GM03348 (cell line): ENCODE measurements around the gene DYRK1B.
A peak's percentile ranks its signal among the peaks of the same experiment; 100 is the strongest.
"Not testable (repeated sequence)": the region's sequence is repeated elsewhere in the genome, so short reads cannot be mapped to it uniquely, and the experiment has no call there.

ENCODE experiments used
- DNase-seq: peaks from one replicate; pipeline ENCODE4 v3.0.0; 2012; ENCODE audit warnings: low spot score

The DYRK1B gene

DNA sequence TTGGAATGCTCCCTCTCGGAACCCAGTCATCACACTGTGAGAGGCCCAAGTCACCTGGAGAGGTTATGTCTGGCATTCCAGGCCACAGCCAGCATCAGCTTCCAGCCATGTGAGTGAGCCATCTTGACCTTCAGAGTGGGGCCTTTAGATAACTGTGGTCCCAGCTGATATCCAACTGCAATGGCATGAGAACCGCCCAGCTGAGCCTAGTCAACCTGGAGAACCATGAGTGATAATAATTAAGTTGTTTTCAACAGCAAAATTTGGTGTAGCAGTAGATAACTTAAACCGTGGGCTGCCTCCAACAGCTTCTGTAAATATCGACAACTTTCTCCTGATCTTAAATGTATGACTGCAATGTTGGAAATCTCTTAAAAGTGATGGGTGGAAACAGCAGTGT is 24.6 kb downstream of the DYRK1B start:
- DNase-seq = no peak

- not testable (repeated sequence) for DNase-seq
Observed at GRCh38 chr19:39808688-39809087, 25.3 kb downstream of the DYRK1B start.

GRCh38 chr19:39807846-39808364 is 26.1 kb downstream of the DYRK1B start:
- no peak for DNase-seq

DNA sequence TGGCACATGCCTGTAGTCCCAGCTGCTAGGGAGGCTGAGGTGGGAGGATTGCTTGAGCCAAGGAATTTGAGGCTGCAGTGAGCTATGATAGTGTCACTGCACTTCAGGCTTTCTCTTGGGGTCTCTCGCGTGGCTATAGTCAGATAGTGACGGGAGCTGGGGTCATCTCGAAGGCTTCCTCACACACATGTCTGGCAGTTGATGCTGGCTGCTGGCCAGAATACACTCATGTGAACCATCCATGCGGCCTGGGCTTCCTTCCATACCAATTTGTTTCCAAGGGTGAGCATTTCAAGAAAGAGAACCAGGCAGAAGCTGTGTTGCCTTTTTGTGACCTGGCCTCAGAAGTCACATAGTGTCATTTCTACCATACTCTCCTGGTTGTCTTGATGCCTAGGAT is 28.9 kb downstream of the DYRK1B start:
- DNase-seq = no peak

DNA sequence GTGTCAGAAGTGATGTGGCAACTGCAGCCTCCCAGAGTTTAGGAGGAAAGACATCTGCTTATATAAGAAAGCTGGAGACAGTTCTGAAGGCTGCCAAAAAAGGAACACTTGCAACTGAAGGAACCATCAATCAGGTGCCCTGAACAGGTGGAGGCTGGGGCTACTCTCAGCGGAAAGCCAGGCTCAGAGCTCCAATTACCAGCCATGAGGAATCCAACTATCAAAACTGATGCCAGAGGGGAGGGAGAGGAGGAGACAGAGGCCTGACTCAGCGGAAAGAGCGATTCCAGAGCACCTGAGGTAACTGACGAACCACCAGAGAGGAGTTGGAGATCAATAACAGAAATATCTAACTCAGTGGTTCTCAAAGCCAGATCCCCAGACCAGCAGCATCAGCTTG is 31.0 kb downstream of the DYRK1B start:
- DNase-seq = no peak

- DNase-seq = no peak
Observed at GRCh38 chr19:39797083-39797482, 36.9 kb downstream of the DYRK1B start.

- DNase-seq = no peak
Observed at GRCh38 chr19:39796000-39796498, 37.9 kb downstream of the DYRK1B start.

GRCh38 chr19:39795001-39795400 is 39.0 kb downstream of the DYRK1B start:
- no peak for DNase-seq

GRCh38 chr19:39792999-39793546 is 40.9 kb downstream of the DYRK1B start:
- peak; percentile 94 for DNase-seq

GRCh38 chr19:39788244-39788643 is 45.7 kb downstream of the DYRK1B start:
- no peak for DNase-seq

GRCh38 chr19:39780894-39781293 is 53.1 kb downstream of the DYRK1B start:
- DNase-seq = no peak

- DNase-seq = no peak
Observed at GRCh38 chr19:39778763-39779162, 55.2 kb downstream of the DYRK1B start, which contains the start of gene LEUTX. LEUTX (plus strand) TSS chr19:39778854; CDS start chr19:39778921, 67 bp downstream.
